SK-N-SH (cell line): Measurements from ENCODE around the gene RANGAP1. TPM values are rescaled to one million over a fixed set of nuclear protein-coding genes. Genes with fewer than 3 reads are reported as not detected.

Experiments used
- CTCF ChIA-PET: fragments of 300-600, 350-600 bp; formaldehyde crosslinking; extraction: SDS; loops from one replicate; lab custom pipeline; 2021; lab: Yijun Ruan, JAX
- POLR2A ChIA-PET: fragments of 350-600 bp; sonication (Branson Sonifier 250); formaldehyde crosslinking; extraction: SDS; loops from one replicate; lab custom pipeline; 2020; ENCODE audit warnings: antibody characterized with exemption, inconsistent platforms; lab: Yijun Ruan, JAX
- DNase-seq: peaks from one replicate; pipeline ENCODE4 v3.0.0; 2012
- H2AFZ ChIP-seq: fragments of 200-600 bp; sonication (generic); 2 replicates; pipeline ENCODE4 v1.8.1; 2016; ENCODE audit warnings: antibody characterized with exemption, mild to moderate bottlenecking, low read depth
- H3F3A ChIP-seq: fragments of 200-600 bp; sonication (generic); replicated peaks from 2 replicates; pipeline ENCODE3; 2016; ENCODE audit warnings: antibody characterized with exemption, mild to moderate bottlenecking; ENCODE audit not compliant: insufficient read depth
- H3K27ac ChIP-seq, 2 experiments: fragments of 200-500 bp in 1 of 2; fragments of 200-600 bp in 1 of 2; sonication (Bioruptor generic) in 1 of 2; sonication (generic), shearing (Covaris generic) in 1 of 2; 2 replicates each; pipeline versions ENCODE4 v1.5.1 to v1.6.1; 2014 to 2016; ENCODE audit warnings: low read depth in 2 of 2, inconsistent platforms in 1 of 2, low read length in 1 of 2, mild to moderate bottlenecking in 1 of 2, mixed read lengths in 1 of 2
- H3K27me3 ChIP-seq: fragments of 200-600 bp; sonication (generic), shearing (Covaris generic); 2 replicates; pipeline ENCODE4 v1.6.1; 2016; ENCODE audit warnings: mixed run types; ENCODE audit not compliant: insufficient read depth
- H3K36me3 ChIP-seq, 2 experiments: fragments of 200-500 bp in 1 of 2; fragments of 200-600 bp in 1 of 2; sonication (Bioruptor generic) in 1 of 2; sonication (generic) in 1 of 2; replicated peaks in 1 of 2; 2 replicates each; pipeline versions ENCODE3 to v1.5.1; 2014 to 2016; ENCODE audit warnings: low read length in 1 of 2, mild to moderate bottlenecking in 1 of 2; ENCODE audit not compliant: insufficient read depth in 2 of 2, control insufficient read depth in 1 of 2
- H3K4me1 ChIP-seq, 2 experiments: fragments of 200-500 bp in 1 of 2; fragments of 200-600 bp in 1 of 2; sonication (Bioruptor generic) in 1 of 2; sonication (generic), shearing (Covaris generic) in 1 of 2; 2 replicates each; pipeline versions ENCODE4 v1.5.1 to v1.6.1; 2014 to 2016; ENCODE audit warnings: low read depth in 1 of 2, low read length in 1 of 2, mixed run types in 1 of 2; ENCODE audit not compliant: insufficient read depth in 2 of 2, control insufficient read depth in 1 of 2
- H3K4me2 ChIP-seq: fragments of 200-600 bp; sonication (generic), shearing (Covaris generic); 2 replicates; pipeline ENCODE4 v1.6.1; 2017; ENCODE audit warnings: mixed run types
- H3K4me3 ChIP-seq, 2 experiments: fragments of 200-500 bp in 1 of 2; fragments of 200-600 bp in 1 of 2; sonication (Bioruptor generic) in 1 of 2; sonication (generic), shearing (Covaris generic) in 1 of 2; 2 replicates each; pipeline versions ENCODE4 v1.5.1 to v1.8.1; 2014 to 2016; ENCODE audit warnings: low read depth in 2 of 2, inconsistent platforms in 1 of 2, low read length in 1 of 2, mild to moderate bottlenecking in 1 of 2, mixed read lengths in 1 of 2, moderate library complexity in 1 of 2
- H3K79me2 ChIP-seq: fragments of 200-600 bp; sonication (generic); 2 replicates; pipeline ENCODE4 v1.8.1; 2017; ENCODE audit warnings: mild to moderate bottlenecking; ENCODE audit not compliant: insufficient read depth
- H3K9ac ChIP-seq: fragments of 200-600 bp; sonication (generic); 2 replicates; pipeline ENCODE4 v1.6.1; 2017; ENCODE audit warnings: mixed run types
- H3K9me2 ChIP-seq: fragments of 200-600 bp; sonication (generic); 2 replicates; pipeline ENCODE4 v1.6.1; 2017; ENCODE audit warnings: mixed run types
- H3K9me3 ChIP-seq: fragments of 200-600 bp; sonication (generic); 2 replicates; pipeline ENCODE4 v1.6.1; 2017; ENCODE audit warnings: mixed run types, mild to moderate bottlenecking, moderate library complexity
- H4K20me1 ChIP-seq: fragments of 200-600 bp; sonication (generic); 2 replicates; pipeline ENCODE4 v1.6.1; 2017; ENCODE audit warnings: mild to moderate bottlenecking, mixed run types; ENCODE audit not compliant: insufficient read depth
- ELF1 ChIP-seq: IDR thresholded peaks from 2 replicates; pipeline ENCODE4 v1.4.0; 2012
- EZH2phosphoT487 ChIP-seq: fragments of 200-600 bp; sonication (generic); IDR thresholded peaks from 2 replicates; pipeline ENCODE4 v1.6.1; 2017; ENCODE audit warnings: low read depth, mixed run types, mild to moderate bottlenecking, antibody characterized with exemption, moderate library complexity, borderline replicate concordance
- FOSL2 ChIP-seq: IDR thresholded peaks from 2 replicates; pipeline ENCODE4 v1.4.0; 2012; ENCODE audit warnings: low read depth, mild to moderate bottlenecking, moderate library complexity, borderline replicate concordance
- GATA2 ChIP-seq: sonication (generic); formaldehyde crosslinking; IDR thresholded peaks from 2 replicates; pipeline ENCODE4 v1.5.0; 2020; ENCODE audit warnings: mild to moderate bottlenecking, missing genetic modification reagents
- IRF3 ChIP-seq: fragments of 150-350 bp; IDR thresholded peaks from 2 replicates; pipeline ENCODE4 v1.6.1; 2016; ENCODE audit warnings: mild to moderate bottlenecking, low read depth, low read length
- NRF1 ChIP-seq: IDR thresholded peaks from 2 replicates; pipeline ENCODE4 v1.6.1; 2012; ENCODE audit warnings: low read depth, mild to moderate bottlenecking, low read length
- POLR2AphosphoS5 ChIP-seq: IDR thresholded peaks from 2 replicates; pipeline ENCODE4 v1.6.1; 2012; ENCODE audit warnings: low read depth, low read length
- RCOR1 ChIP-seq: fragments of 150-350 bp; IDR thresholded peaks from 2 replicates; pipeline ENCODE4 v1.6.1; 2017; ENCODE audit warnings: antibody characterized with exemption, low read length
- SIN3A ChIP-seq: IDR thresholded peaks from 2 replicates; pipeline ENCODE4 v1.6.1; 2012; ENCODE audit warnings: low read depth, mild to moderate bottlenecking, low read length, moderate library complexity, borderline replicate concordance
- TCF12 ChIP-seq: IDR thresholded peaks from 2 replicates; pipeline ENCODE4 v1.4.0; 2012
- TEAD4 ChIP-seq: IDR thresholded peaks from 2 replicates; pipeline ENCODE4 v1.4.0; 2012; ENCODE audit warnings: mild to moderate bottlenecking, borderline replicate concordance; ENCODE audit not compliant: insufficient read depth
- YY1 ChIP-seq: IDR thresholded peaks from 2 replicates; pipeline ENCODE4 v1.4.0; 2012; ENCODE audit warnings: low read depth, mild to moderate bottlenecking
- ZBTB33 ChIP-seq: IDR thresholded peaks from 2 replicates; pipeline ENCODE4 v1.4.0; 2012; ENCODE audit warnings: low read depth, borderline replicate concordance
- WGBS: methylation state at CpG from one replicate; pipeline ENCODE4 v1.1.6; 2017; ENCODE audit warnings: low lambda C conversion rate; 5-methylcytosine and 5-hydroxymethylcytosine counted together
- polyA plus RNA-seq, 3 experiments: library from polyadenylated mRNA; depleted of rRNA; stranded (reverse); fragments of >200 nt; gene quantifications; 2 replicates each; pipeline ENCODE4 v1.2.3, GENCODE V29; 2012

RANGAP1 gene
- polyA plus RNA-seq, 1 of the 3 experiments (the other 2 are of a cell fraction) = 67.1 TPM

DNA sequence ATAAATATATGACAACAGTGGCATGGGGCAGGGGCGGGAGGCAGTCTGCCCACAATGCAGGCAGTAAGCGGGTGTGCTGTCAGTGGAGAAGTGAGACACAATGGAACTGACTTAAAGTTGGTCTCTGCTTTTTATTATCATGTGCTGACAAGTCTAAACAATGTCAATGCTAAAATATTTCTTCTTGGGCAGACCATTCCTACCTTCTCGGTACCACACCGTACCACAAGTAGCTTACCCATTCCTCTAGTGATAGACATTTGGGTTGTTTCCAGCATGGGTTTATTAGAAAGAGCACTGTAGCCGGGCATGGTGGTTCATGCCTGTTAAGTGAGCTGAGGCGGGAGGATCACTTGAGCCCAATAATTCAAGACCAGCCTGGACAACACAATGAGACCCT, 42.6 kb downstream of the RANGAP1 start (continued):
- TF ChIP-seq ZBTB33 (no peak), RCOR1 (no peak), GATA2 (CRISPR knock-in tag) (no peak), YY1 (no peak)

GRCh38 chr22:41242396-41243117, 43.4 kb downstream of the RANGAP1 start:
- no peaks in the 10 kb centered on the region for H3F3A ChIP-seq
- no peak overlapping the region for H3K4me3 ChIP-seq
- H2AFZ ChIP-seq = no peak overlapping the region
- no peaks in the 10 kb centered on the region; a peak in 1 of 4 replicates for H3K4me1 ChIP-seq
- no peaks in the 10 kb centered on the region for H3K9me2 ChIP-seq
- H3K36me3 ChIP-seq = peaks cover 0 to 2% of the 10 kb centered on the region in 2 experiments
- H4K20me1 ChIP-seq = no peaks in the 10 kb centered on the region
- no peaks in the 10 kb centered on the region for H3K79me2 ChIP-seq
- ChIA-PET POLR2A (no interaction called here), CTCF (no interaction called here)
- no peaks in the 10 kb centered on the region for H3K9me3 ChIP-seq
- no peaks in the 10 kb centered on the region for H3K27me3 ChIP-seq
- TF ChIP-seq POLR2AphosphoS5 (no peak), SIN3A (no peak), NRF1 (no peak), ELF1 (no peak), TCF12 (no peak), FOSL2 (no peak)
- no peak overlapping the region for H3K27ac ChIP-seq
- H3K4me2 ChIP-seq = no peak overlapping the region
- DNase-seq = no peak
- 93% methylated on average over 8 of the region's 18 CpGs for WGBS
- H3K9ac ChIP-seq = no peak overlapping the region

GRCh38 chr22:41241133-41241676, 44.8 kb downstream of the RANGAP1 start:
- Histone ChIP-seq H3K27me3 (no peaks in the 10 kb centered on the region), H3K9me3 (no peaks in the 10 kb centered on the region), H3K9me2 (no peaks in the 10 kb centered on the region), H3K4me2 (no peak overlapping the region), H3K4me3 (no peak overlapping the region), H2AFZ (no peak overlapping the region), H3K36me3 (no peaks in the 10 kb centered on the region), H3K4me1 (no peaks in the 10 kb centered on the region; a peak in 1 of 4 replicates), H3K79me2 (no peaks in the 10 kb centered on the region), H3F3A (no peaks in the 10 kb centered on the region), H3K9ac (no peak overlapping the region), H4K20me1 (no peaks in the 10 kb centered on the region), H3K27ac (no peak overlapping the region)
- no peak for DNase-seq
- TF ChIP-seq IRF3 (no peak), TEAD4 (no peak), ZBTB33 (no peak), EZH2phosphoT487 (no peak)
- 96% methylated on average over 4 of the region's 7 CpGs for WGBS
- POLR2A ChIA-PET = interaction anchor here (0.5 kb wide), 1 partner anchor 249 kb away, joined by 4 read pairs; no protein-coding TSS in a partner anchor
- CTCF ChIA-PET = no interaction called here
